ENCODE results near the gene FAM156B.
"Not testable (repeated sequence)": the region's sequence is repeated elsewhere in the genome, so short reads cannot be mapped to it uniquely, and the experiment has no call there.

FAM156B gene

GRCh38 chrX:52896855-52897709 is at the start of gene FAM156B:
TSS of gene FAM156B (plus strand) at chrX:52897330. CDS start at chrX:52907226, 9,896 bp downstream.
- DNase-seq, result not testable (repeated sequence)

- DNase-seq, result no peak
Measured at GRCh38 chrX:52852110-52852860, 44.8 kb upstream of the FAM156B start.

GRCh38 chrX:52856991-52857525 is 40.1 kb upstream of the FAM156B start:
- DNase-seq, result not testable (repeated sequence)

GRCh38 chrX:52865343-52865998 is 31.7 kb upstream of the FAM156B start:
- no peak for DNase-seq

GRCh38 chrX:52867610-52868348 is 29.4 kb upstream of the FAM156B start, which contains the start of gene XAGE3:
TSS of gene XAGE3 (minus strand) at chrX:52868083. CDS start at chrX:52867133, 950 bp downstream.
- DNase-seq, result no peak

GRCh38 chrX:52870046-52870445 is 27.1 kb upstream of the FAM156B start:
- DNase-seq, result no peak

- not testable (repeated sequence) for DNase-seq
Measured at GRCh38 chrX:52873825-52874224, 23.3 kb upstream of the FAM156B start.

GRCh38 chrX:52874661-52875060 is 22.5 kb upstream of the FAM156B start:
- no peak for DNase-seq

- not testable (repeated sequence) for DNase-seq
Measured at GRCh38 chrX:52875436-52875835, 21.7 kb upstream of the FAM156B start.

GRCh38 chrX:52876386-52876785 is 20.7 kb upstream of the FAM156B start:
- not testable (repeated sequence) for DNase-seq

- not testable (repeated sequence) for DNase-seq
Measured at GRCh38 chrX:52887459-52887858, 9.7 kb upstream of the FAM156B start.

- DNase-seq, result not testable (repeated sequence)
Measured at GRCh38 chrX:52888090-52888489, 9.0 kb upstream of the FAM156B start.

- DNase-seq, result not testable (repeated sequence)
Measured at GRCh38 chrX:52896438-52896837, 692 bp upstream of the FAM156B start.

GRCh38 chrX:52905531-52905930 is 8.4 kb downstream of the FAM156B start:
- DNase-seq, result not testable (repeated sequence)

GRCh38 chrX:52906072-52906471 is 8.9 kb downstream of the FAM156B start:
- not testable (repeated sequence) for DNase-seq

- not testable (repeated sequence) for DNase-seq
Measured at GRCh38 chrX:52907137-52907536, 10.0 kb downstream of the FAM156B start.

GRCh38 chrX:52907900-52908299 is 10.8 kb downstream of the FAM156B start:
- not testable (repeated sequence) for DNase-seq

GRCh38 chrX:52909313-52909969 is 12.3 kb downstream of the FAM156B start:
- DNase-seq, result not testable (repeated sequence)

- DNase-seq, result not testable (repeated sequence)
Measured at GRCh38 chrX:52913681-52914080, 16.6 kb downstream of the FAM156B start.

GRCh38 chrX:52914704-52915103 is 17.6 kb downstream of the FAM156B start:
- not testable (repeated sequence) for DNase-seq

- DNase-seq, result peak; percentile 87
Measured at GRCh38 chrX:52923781-52924241, 26.7 kb downstream of the FAM156B start.
